Measurements from ENCODE around the gene ADAP1.
"Not testable (repeated sequence)": the region's sequence is repeated elsewhere in the genome, so short reads cannot be mapped to it uniquely, and the experiment has no call there.

Gene ADAP1

DNA sequence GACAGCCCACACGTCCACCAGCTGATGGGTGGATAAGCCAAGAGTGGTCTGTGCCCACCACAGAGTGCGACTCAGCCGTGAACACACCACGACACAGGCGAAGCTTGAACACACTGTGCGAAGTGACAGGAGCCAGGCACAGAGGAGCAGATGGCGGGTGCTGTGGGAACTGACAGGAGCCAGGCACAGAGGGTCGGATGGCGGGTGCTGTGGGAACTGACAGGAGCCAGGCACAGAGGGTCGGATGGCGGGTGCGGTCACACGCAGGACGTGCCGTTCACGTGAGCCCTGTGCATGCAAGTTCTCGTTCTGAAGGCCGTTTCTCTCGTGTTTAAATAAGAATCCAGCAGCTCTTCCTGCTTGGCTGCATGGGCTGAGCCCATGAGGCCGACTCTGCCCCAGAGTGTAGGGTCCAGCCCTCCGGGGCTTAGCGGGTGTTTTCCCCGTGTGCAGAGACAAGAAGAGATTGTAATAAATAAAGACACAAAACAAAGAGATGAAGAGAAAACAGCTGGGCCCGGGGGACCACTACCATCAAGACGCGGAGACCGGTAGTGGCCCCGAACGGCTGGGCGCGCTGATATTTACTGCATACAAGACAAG lies 5.9 kb upstream of the ADAP1 start:
- DNase-seq (ENCODE audit: low read depth, low spot score): no peak

DNA sequence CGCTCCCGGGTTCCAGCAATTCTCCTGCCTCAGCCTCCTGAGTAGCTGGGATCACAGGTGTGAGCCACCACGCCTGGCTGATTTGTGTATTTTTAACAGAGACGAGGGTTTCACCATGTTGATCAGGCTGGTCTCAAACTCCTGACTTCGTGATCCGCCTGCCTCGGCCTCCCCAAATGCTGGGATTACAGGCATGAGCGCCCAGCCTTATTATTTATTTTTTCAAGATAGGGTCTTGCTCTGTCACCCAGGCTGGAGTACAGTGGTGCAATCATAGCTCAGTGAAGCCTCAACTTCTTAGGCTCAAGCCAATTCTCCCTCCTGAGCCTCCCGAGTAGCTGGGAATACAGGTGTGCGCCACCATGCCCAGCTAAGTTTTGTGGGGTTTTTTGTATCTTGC lies 5.3 kb upstream of the ADAP1 start:
- not testable (repeated sequence) for DNase-seq (ENCODE audit: low read depth, low spot score)

DNA sequence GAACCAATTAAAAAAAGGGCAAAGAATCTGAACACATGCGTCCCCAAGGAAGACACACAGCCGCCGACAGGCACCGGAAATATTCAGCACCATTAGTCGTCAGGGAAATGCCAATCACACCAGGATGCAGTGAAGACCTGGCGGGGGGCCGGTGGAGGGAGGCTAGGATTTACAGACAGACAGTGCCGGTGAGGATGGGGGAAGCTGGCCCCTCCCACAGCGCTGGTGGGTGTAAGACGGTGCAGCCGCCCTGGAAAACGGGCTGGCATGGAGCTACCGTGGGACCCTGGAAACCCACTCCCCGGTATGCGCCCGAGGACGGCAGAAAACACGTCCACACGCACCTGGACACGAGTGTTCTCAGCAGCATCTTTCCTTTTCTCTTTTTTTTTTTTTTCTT lies 4.8 kb upstream of the ADAP1 start:
- no peak for DNase-seq (ENCODE audit: low read depth, low spot score)

- no peak for DNase-seq (ENCODE audit: low read depth, low spot score)
Observed at GRCh38 chr7:958221-959200, 4.0 kb upstream of the ADAP1 start.

- DNase-seq (ENCODE audit: low read depth, low spot score): no peak
Observed at GRCh38 chr7:957418-958220, 3.1 kb upstream of the ADAP1 start.

DNA sequence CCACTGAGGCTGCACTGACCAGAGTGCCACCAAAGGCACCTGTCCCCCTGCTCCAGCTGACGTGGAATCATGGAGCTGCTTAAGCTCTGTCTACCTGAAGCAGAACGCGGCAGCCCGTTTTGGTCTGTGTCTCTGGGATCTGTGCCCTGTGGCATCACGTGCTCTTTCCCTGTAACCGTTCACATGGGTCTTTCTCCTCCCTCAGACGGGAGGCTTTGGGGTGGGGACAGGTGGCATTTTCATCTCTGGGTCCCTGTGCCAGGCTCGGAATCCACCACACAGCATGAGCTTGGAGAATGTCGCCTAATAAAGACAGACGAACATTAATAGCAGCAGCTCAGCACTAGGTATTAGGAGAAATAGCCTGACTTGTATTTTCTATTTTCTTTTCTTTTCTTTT lies 1.6 kb upstream of the ADAP1 start:
- no peak for DNase-seq (ENCODE audit: low read depth, low spot score)

GRCh38 chr7:953547-954327 lies 743 bp downstream of the ADAP1 start:
- DNase-seq (ENCODE audit: low read depth, low spot score): no peak

DNA sequence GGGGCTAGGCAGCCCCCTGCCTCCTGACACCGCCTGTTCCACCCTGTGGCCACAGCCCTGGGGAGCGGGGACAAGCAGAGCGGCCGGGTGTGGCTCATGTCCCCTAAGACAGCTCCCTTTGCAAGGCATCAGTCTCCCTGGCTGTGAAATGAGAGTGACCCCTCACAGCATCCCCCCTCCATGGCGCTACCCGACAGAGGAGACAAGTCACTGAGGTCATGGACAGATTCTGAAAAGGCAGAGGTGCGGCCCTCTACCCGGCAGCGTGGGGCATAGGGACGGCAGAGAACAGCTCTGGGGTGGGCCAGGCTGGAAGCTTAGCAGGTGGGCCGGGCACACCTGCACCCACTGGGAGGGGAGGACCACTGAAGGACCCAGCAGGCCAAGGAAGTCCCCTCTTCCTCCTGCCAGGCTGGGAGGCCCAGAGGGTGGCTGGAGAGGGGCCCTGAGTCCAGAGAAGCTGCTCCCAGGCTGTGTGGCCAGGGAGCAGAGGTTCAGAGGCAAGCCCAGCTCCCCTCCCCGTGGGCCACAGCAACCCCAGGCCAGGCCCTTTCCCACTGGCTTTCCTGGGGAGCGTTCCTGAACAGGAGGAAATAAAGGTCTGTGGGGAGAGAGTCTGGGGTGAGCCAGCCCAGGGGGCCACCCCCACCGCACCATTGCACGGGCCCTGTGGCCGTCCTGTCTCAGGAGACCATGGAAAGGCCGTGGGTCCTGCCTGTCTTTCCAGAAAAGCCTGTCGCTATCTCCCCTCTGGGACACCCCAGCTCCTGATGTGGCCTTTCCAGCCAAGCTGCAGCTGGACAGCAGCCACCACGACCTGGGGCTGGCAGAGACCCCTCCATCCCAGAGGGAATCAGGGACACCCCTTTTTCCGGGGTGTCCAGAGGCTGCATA lies 1.7 kb downstream of the ADAP1 start:
- DNase-seq (ENCODE audit: low read depth, low spot score): no peak

GRCh38 chr7:951881-952547 lies 2.5 kb downstream of the ADAP1 start:
- no peak for DNase-seq (ENCODE audit: low read depth, low spot score)

DNA sequence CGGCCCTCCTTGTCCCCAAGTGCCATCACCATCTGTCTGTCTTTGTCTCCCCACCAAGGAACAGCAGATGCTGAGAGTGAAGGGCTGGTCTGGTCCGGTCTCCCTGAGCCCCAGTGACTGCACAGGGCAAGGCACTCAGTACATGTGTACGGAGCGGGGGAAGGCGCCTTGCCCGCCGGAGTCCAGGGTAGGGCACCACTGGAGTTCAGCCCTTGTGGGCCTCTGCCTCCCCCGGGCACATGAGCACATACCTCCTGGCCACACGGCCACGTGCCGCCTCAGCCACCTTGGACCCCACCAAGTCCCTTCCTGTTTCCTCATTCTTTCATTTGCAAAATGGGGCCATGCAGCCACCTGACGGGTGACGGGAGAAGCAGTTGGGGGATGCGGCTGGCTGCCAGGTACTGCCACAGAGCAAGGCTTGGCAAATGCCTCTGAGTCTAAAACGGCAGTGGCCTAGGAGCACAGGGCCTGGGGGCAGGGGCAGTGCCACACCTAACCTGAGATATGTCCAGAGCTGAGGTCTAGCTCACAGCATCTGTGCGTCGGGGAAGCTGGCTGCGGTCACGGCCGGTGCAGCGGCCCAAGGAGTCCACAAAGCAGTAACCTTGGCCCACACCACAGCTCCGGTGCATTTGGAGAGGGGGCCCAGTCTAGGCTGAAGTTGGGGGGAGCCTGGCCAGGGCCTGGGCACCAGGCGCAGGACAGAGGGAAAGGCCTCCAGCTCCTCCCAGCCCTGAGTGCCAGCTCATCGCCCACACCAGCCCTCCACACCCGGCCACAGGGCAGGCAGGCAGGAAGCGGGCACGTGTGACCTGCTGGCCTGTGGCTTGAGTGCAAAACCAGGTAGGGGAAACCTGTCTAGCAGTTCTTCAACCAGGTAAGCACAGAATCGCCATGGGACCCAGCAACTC lies 5.2 kb downstream of the ADAP1 start:
- no peak for DNase-seq (ENCODE audit: low read depth, low spot score)

- DNase-seq (ENCODE audit: low read depth, low spot score): no peak
Observed at GRCh38 chr7:947391-948210, 6.9 kb downstream of the ADAP1 start.

DNA sequence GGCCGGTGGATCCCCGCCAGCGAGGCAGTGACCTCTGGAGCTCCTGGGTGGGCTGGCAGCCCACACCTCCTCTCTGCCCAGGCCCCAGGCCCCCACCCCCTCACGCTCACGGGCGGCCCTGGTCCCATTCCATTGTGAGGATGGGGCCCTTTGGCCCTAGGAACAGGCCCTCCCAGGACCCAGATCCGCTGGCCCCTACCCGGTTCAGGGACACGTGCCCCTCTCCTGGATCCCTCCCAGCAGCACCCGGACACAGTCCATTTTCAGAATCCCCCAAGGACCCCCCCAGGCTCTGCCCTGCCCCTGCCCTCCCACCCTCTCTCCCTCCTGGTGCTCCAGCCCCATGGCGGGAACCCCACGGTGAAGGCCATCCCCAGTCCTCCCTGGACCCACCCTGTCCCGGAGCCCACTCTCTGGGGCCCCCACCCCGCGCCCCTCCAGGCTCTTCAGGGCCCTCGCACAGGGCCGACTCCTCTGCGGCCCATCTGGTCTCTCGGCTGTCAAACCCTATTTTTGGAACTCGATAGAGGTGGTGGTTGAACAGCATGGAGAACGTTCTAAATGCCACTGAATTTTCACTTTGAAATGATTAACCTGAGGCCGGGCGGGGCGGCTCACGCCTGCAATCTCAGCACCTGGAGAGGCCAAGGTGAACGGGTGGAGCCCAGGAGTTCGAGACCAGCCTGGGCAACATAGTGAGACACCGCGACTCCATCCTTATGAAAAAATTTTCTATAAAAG lies 8.1 kb downstream of the ADAP1 start:
- no peak for DNase-seq (ENCODE audit: low read depth, low spot score)

- DNase-seq (ENCODE audit: low read depth, low spot score): peak; percentile 84
Observed at GRCh38 chr7:945556-946255, 8.8 kb downstream of the ADAP1 start.

DNA sequence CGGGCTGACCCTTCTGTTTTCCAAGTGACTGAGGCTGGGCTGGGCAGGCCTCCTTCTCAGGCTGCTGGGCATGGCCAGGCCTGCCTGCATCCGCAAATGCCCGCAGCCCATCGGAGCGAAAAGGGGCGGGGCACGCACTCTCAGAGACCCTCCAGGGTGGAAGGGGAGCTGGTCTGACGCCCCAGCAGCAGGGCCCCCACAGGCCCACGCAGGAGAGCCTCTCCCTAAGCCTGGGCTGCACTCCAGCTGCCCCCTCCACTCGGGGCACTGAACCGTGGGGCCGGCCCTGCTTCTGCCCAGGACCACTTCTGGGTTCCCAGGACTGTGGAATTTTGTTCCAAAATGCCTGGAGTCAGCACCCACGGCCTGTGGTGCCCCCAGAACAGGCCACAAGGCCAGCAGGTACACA lies 9.3 kb downstream of the ADAP1 start:
- DNase-seq (ENCODE audit: low read depth, low spot score): no peak

DNA sequence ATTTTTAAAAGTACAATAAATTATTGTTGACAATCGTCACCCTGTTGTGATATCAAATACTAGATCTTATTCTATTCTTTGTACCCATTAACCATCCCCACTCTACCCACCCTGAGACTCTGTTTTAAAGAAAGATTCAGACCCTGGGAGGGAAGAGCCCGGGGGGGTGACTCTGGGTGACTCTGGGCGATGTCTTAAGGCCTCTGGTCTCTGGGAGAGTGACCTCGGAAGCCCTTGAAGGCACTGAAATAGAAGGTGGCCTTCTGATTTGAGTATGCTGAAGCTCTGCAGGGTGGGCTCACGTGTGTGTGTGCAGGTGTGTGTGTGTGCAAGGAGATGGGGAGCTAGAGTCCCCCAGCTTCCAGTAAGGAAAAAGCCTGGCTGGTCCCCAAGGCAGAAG lies 9.7 kb downstream of the ADAP1 start:
- no peak for DNase-seq (ENCODE audit: low read depth, low spot score)

- not testable (repeated sequence) for DNase-seq (ENCODE audit: low read depth, low spot score)
Observed at GRCh38 chr7:943793-944192, 10.7 kb downstream of the ADAP1 start.

Measured in iPS DF 19.7 (cell line).